ENCODE results near the gene NMNAT3. TPM values are rescaled to one million over a fixed set of nuclear protein-coding genes. Genes with fewer than 3 reads are reported as not detected.

NMNAT3 gene
- total RNA-seq, 6 experiments from 2014 or later, result 1.3 to 3.6 (median 2.6) TPM

DNA sequence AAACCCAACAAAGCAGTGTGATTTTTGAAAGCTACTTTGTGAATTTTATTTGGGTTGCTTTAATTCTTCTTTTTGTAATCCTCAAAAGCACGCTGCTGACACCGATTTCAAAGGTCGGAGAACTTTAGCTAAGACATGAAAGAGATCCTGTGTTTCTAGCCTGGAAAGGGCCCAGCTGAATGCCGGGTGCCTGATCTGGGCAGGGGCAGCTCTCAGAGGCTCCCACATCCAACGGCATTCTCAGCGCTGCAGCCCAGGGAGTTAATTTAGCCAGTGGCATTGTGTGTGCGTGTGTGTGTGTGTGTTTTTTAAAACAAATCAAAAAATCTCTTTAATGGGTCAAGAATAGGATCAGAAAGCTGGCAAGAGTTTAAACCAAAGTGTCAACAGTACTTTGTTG, 144.8 kb downstream of the NMNAT3 start:
- Histone ChIP-seq H3K36me3 (no peaks in the 10 kb centered on the region), H3K27me3 (no peaks in the 10 kb centered on the region), H3K27ac (no peak overlapping the region), H3K9me3 (no peaks in the 10 kb centered on the region), H3K4me1 (peaks cover 0 to 26% (median 9%) of the 10 kb centered on the region in 4 donors), H3K4me3 (no peak overlapping the region)
- ATAC-seq, result no peak
- TF ChIP-seq, protein P1, sequence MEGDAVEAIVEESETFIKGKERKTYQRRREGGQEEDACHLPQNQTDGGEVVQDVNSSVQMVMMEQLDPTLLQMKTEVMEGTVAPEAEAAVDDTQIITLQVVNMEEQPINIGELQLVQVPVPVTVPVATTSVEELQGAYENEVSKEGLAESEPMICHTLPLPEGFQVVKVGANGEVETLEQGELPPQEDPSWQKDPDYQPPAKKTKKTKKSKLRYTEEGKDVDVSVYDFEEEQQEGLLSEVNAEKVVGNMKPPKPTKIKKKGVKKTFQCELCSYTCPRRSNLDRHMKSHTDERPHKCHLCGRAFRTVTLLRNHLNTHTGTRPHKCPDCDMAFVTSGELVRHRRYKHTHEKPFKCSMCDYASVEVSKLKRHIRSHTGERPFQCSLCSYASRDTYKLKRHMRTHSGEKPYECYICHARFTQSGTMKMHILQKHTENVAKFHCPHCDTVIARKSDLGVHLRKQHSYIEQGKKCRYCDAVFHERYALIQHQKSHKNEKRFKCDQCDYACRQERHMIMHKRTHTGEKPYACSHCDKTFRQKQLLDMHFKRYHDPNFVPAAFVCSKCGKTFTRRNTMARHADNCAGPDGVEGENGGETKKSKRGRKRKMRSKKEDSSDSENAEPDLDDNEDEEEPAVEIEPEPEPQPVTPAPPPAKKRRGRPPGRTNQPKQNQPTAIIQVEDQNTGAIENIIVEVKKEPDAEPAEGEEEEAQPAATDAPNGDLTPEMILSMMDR (IDR thresholded peaks at IDR 0.05), result no peak
- no peak for TF ChIP-seq POLR2A (IDR thresholded peaks at IDR 0.05)
- 36% methylated on average over 7 of the region's 7 CpGs for WGBS (ENCODE audit: insufficient coverage, low coverage, low lambda C conversion rate, missing lambda C conversion rate)
- intact Hi-C loops (cut with DNase I), result no loop called here
- no peak for DNase-seq

DNA sequence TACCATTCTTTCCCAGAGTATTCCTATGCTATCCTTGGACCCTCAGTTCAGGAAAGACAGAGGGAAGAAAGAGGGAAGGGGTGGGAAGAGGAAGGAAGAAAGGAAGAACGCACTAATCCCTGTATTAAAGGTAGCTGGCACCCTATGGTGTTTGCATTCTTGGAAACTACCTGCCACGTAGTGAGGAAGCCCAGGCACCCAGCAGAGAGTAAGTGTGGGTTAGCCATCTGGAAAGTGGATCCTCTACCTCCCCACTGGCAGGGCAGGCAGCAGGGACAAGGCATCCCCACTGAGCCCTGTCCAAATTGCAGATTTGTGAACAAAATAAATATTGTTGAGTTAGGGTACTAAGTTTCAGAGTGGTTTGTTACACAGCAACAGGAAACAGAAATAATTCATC, 147.1 kb downstream of the NMNAT3 start:
- peaks cover 0 to 21% (median 9%) of the 10 kb centered on the region in 4 donors for H3K4me1 ChIP-seq
- intact Hi-C loops (cut with DNase I), result no loop called here

DNA sequence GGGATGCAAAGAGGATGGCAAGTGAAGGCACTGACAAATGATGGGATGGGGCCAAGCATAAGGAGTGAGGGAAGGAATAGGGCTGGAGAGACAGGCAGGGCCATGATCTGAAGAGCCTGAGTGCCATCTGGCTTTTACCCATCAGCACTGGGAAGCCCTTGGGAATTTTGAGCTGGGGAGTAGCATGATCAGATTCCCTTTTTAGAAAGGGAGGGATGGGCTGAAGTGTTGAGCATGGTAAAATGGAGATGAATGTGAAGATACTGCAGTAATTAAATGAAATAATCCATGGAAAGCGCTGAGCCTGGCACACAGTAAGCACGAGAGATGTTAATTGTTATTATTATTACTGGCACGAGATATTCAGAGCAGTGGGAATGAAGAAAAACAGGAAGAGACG, 148.1 kb downstream of the NMNAT3 start:
- 74% methylated on average over 4 of the region's 4 CpGs for WGBS (ENCODE audit: insufficient coverage, low coverage, low lambda C conversion rate, missing lambda C conversion rate)
- Histone ChIP-seq H3K27ac (no peak overlapping the region), H3K9me3 (no peaks in the 10 kb centered on the region), H3K4me3 (no peak overlapping the region), H3K36me3 (no peaks in the 10 kb centered on the region), H3K4me1 (peaks cover 0 to 12% (median 5%) of the 10 kb centered on the region in 4 donors), H3K27me3 (no peaks in the 10 kb centered on the region)
- TF ChIP-seq, protein P1 (IDR thresholded peaks at IDR 0.05), result no peak
- TF ChIP-seq POLR2A (IDR thresholded peaks at IDR 0.05), result no peak
- ATAC-seq (no peak), DNase-seq (no peak)
- intact Hi-C loops (cut with DNase I), result no loop called here

More for the DNA sequence above, 147.1 kb downstream of the NMNAT3 start:
- Histone ChIP-seq H3K9me3 (no peaks in the 10 kb centered on the region), H3K36me3 (no peaks in the 10 kb centered on the region), H3K4me3 (no peak overlapping the region), H3K27me3 (no peaks in the 10 kb centered on the region), H3K27ac (no peak overlapping the region)
- 57% methylated on average over 1 of the region's 2 CpGs for WGBS (ENCODE audit: insufficient coverage, low coverage, low lambda C conversion rate, missing lambda C conversion rate)
- DNase-seq (no peak), ATAC-seq (no peak)
- TF ChIP-seq, protein P1 (IDR thresholded peaks at IDR 0.05), result no peak
- TF ChIP-seq POLR2A (IDR thresholded peaks at IDR 0.05), result no peak

DNA sequence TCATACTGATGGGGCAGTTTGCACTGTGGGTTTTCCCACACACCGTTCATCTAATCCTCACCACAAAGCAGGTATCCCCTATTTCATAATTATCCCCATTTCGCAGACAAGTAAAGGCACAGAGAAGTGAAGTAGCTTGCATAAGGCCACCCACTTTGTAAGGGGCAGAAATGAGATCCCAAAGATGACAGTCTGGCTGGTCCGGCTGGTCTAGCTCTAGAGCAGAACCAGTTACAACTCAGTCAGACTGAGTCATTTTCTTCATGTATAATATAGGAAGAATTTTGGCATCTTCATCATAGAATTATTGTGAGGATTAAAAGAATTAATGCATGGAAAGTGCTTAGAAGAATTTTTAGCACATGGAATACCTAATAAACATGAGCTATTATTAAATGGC, 148.8 kb downstream of the NMNAT3 start:
- intact Hi-C loops (cut with DNase I), result no loop called here

More for the DNA sequence above, 148.8 kb downstream of the NMNAT3 start:
- Histone ChIP-seq H3K36me3 (no peaks in the 10 kb centered on the region), H3K4me1 (peaks cover 0 to 4% (median under 1%) of the 10 kb centered on the region in 4 donors), H3K4me3 (no peak overlapping the region), H3K9me3 (no peaks in the 10 kb centered on the region), H3K27ac (no peak overlapping the region), H3K27me3 (no peaks in the 10 kb centered on the region)
- DNase-seq, result no peak
- TF ChIP-seq POLR2A (IDR thresholded peaks at IDR 0.05), result no peak
- TF ChIP-seq, protein P1 (IDR thresholded peaks at IDR 0.05), result no peak
- no peak for ATAC-seq
- 56% methylated on average over 3 of the region's 3 CpGs for WGBS (ENCODE audit: insufficient coverage, low coverage, low lambda C conversion rate, missing lambda C conversion rate)

Measured in right lobe of liver (tissue), 6 donors.